ENCODE measurements around the gene C1orf53.
"Not testable (repeated sequence)": the region's sequence is repeated elsewhere in the genome, so short reads cannot be mapped to it uniquely, and the experiment has no call there.

The C1orf53 gene

GRCh38 chr1:197902454-197903195, at the start of gene C1orf53:
TSS of gene C1orf53 (plus strand) at chr1:197902630. CDS start at chr1:197902650, 20 bp downstream.
- H3K27me3 ChIP-seq (ENCODE audit: insufficient read depth, low read depth, severe bottlenecking): no peaks in the 10 kb centered on the region
- peak within 1 kb of the TSS; percentile 76 for H3K4me3 ChIP-seq (ENCODE audit: low read depth, low read length)
- peak; percentile 98 for DNase-seq
- no peaks in the 10 kb centered on the region; the same call in 1 of the 2 replicates for H3K36me3 ChIP-seq
- TF ChIP-seq CTCF (IDR thresholded peaks at IDR 0.05; ENCODE audit: low read depth, low read length): 0 out of 2 replicates have a peak, but pooled peaks have one; percentile 1
- peak within 1 kb of the TSS; percentile 99 for H3K27ac ChIP-seq
- no peaks in the 10 kb centered on the region for H3K9me3 ChIP-seq (ENCODE audit: severe bottlenecking)

GRCh38 chr1:197855751-197856150, 46.7 kb upstream of the C1orf53 start:
- H3K27me3 ChIP-seq (ENCODE audit: insufficient read depth, low read depth, severe bottlenecking); DNase-seq; H3K27ac ChIP-seq; H3K9me3 ChIP-seq (ENCODE audit: severe bottlenecking); H3K4me3 ChIP-seq (ENCODE audit: low read depth, low read length); H3K36me3 ChIP-seq: not testable (repeated sequence)

GRCh38 chr1:197857477-197857876, 45.0 kb upstream of the C1orf53 start:
- Histone ChIP-seq H3K9me3 (ENCODE audit: severe bottlenecking) (no peaks in the 10 kb centered on the region), H3K36me3 (no peaks in the 10 kb centered on the region), H3K4me3 (ENCODE audit: low read depth, low read length) (no peak overlapping the region), H3K27me3 (ENCODE audit: insufficient read depth, low read depth, severe bottlenecking) (no peaks in the 10 kb centered on the region), H3K27ac (no peak overlapping the region)
- no peak for TF ChIP-seq CTCF (IDR thresholded peaks at IDR 0.05; ENCODE audit: low read depth, low read length)
- no peak for DNase-seq

- no peak for DNase-seq
- Histone ChIP-seq H3K4me3 (ENCODE audit: low read depth, low read length) (no peak overlapping the region), H3K36me3 (no peaks in the 10 kb centered on the region), H3K27me3 (ENCODE audit: insufficient read depth, low read depth, severe bottlenecking) (no peaks in the 10 kb centered on the region), H3K9me3 (ENCODE audit: severe bottlenecking) (no peaks in the 10 kb centered on the region), H3K27ac (no peak overlapping the region)
- no peak for TF ChIP-seq CTCF (IDR thresholded peaks at IDR 0.05; ENCODE audit: low read depth, low read length)
Measured at GRCh38 chr1:197859024-197859423, 43.4 kb upstream of the C1orf53 start.

GRCh38 chr1:197862221-197862620, 40.2 kb upstream of the C1orf53 start:
- Histone ChIP-seq H3K27me3 (ENCODE audit: insufficient read depth, low read depth, severe bottlenecking) (no peaks in the 10 kb centered on the region), H3K36me3 (no peaks in the 10 kb centered on the region), H3K4me3 (ENCODE audit: low read depth, low read length) (no peak overlapping the region), H3K9me3 (ENCODE audit: severe bottlenecking) (no peaks in the 10 kb centered on the region), H3K27ac (no peak overlapping the region)
- no peak for DNase-seq
- no peak for TF ChIP-seq CTCF (IDR thresholded peaks at IDR 0.05; ENCODE audit: low read depth, low read length)

GRCh38 chr1:197862671-197863070, 39.8 kb upstream of the C1orf53 start:
- TF ChIP-seq CTCF (IDR thresholded peaks at IDR 0.05; ENCODE audit: low read depth, low read length): no peak
- no peak for DNase-seq

More at GRCh38 chr1:197862671-197863070, 39.8 kb upstream of the C1orf53 start:
- H3K36me3 ChIP-seq: no peaks in the 10 kb centered on the region
- no peaks in the 10 kb centered on the region for H3K9me3 ChIP-seq (ENCODE audit: severe bottlenecking)
- H3K4me3 ChIP-seq (ENCODE audit: low read depth, low read length): no peak overlapping the region
- H3K27ac ChIP-seq: no peak overlapping the region
- no peaks in the 10 kb centered on the region for H3K27me3 ChIP-seq (ENCODE audit: insufficient read depth, low read depth, severe bottlenecking)
